ENCODE data around the gene TMPRSS2. TPM values are rescaled to one million over a fixed set of nuclear protein-coding genes. Genes with fewer than 3 reads are reported as not detected.

TMPRSS2 gene
- total RNA-seq, 1 experiment from 2014 or later = 2.6 TPM

GRCh38 chr21:41438425-41439113 lies 69.4 kb downstream of the TMPRSS2 start:
- H3K27me3 ChIP-seq (ENCODE audit: control insufficient read depth, insufficient read depth, low read length) = no peaks in the 10 kb centered on the region; the same call in 1 of the 2 replicates
- no peak overlapping the region for H3K4me3 ChIP-seq (ENCODE audit: insufficient read depth, low read depth, low read length)
- no peaks in the 10 kb centered on the region for H3K36me3 ChIP-seq (replicated peaks; ENCODE audit: control insufficient read depth, insufficient read depth, low read length)
- DNase-seq = no peak

- no peak for DNase-seq
- Histone ChIP-seq H3K36me3 (replicated peaks; ENCODE audit: control insufficient read depth, insufficient read depth, low read length) (no peaks in the 10 kb centered on the region), H3K4me3 (ENCODE audit: insufficient read depth, low read depth, low read length) (no peak overlapping the region), H3K27me3 (ENCODE audit: control insufficient read depth, insufficient read depth, low read length) (no peaks in the 10 kb centered on the region; the same call in 1 of the 2 replicates)
Observed at GRCh38 chr21:41437729-41438128, 70.2 kb downstream of the TMPRSS2 start.

GRCh38 chr21:41435706-41436105 lies 72.3 kb downstream of the TMPRSS2 start:
- no peak for DNase-seq
- no peaks in the 10 kb centered on the region for H3K36me3 ChIP-seq (replicated peaks; ENCODE audit: control insufficient read depth, insufficient read depth, low read length)
- no peaks in the 10 kb centered on the region; the same call in 1 of the 2 replicates for H3K27me3 ChIP-seq (ENCODE audit: control insufficient read depth, insufficient read depth, low read length)
- no peak overlapping the region for H3K4me3 ChIP-seq (ENCODE audit: insufficient read depth, low read depth, low read length)

GRCh38 chr21:41433566-41433965 lies 74.4 kb downstream of the TMPRSS2 start:
- Histone ChIP-seq H3K36me3 (replicated peaks; ENCODE audit: control insufficient read depth, insufficient read depth, low read length) (no peaks in the 10 kb centered on the region), H3K4me3 (ENCODE audit: insufficient read depth, low read depth, low read length) (no peak overlapping the region), H3K27me3 (ENCODE audit: control insufficient read depth, insufficient read depth, low read length) (no peaks in the 10 kb centered on the region)
- no peak for DNase-seq

- Histone ChIP-seq H3K36me3 (replicated peaks; ENCODE audit: control insufficient read depth, insufficient read depth, low read length) (no peaks in the 10 kb centered on the region), H3K4me3 (ENCODE audit: insufficient read depth, low read depth, low read length) (no peak overlapping the region), H3K27me3 (ENCODE audit: control insufficient read depth, insufficient read depth, low read length) (no peaks in the 10 kb centered on the region; the same call in 1 of the 2 replicates)
- peak; percentile 53 for DNase-seq
Observed at GRCh38 chr21:41432562-41433460, 75.1 kb downstream of the TMPRSS2 start.

GRCh38 chr21:41431788-41432548 lies 76.0 kb downstream of the TMPRSS2 start:
- Histone ChIP-seq H3K4me3 (ENCODE audit: insufficient read depth, low read depth, low read length) (no peak overlapping the region), H3K27me3 (ENCODE audit: control insufficient read depth, insufficient read depth, low read length) (peaks cover 7% of the 10 kb centered on the region), H3K36me3 (replicated peaks; ENCODE audit: control insufficient read depth, insufficient read depth, low read length) (no peaks in the 10 kb centered on the region)
- DNase-seq = no peak

- H3K27me3 ChIP-seq (ENCODE audit: control insufficient read depth, insufficient read depth, low read length) = peaks cover 23% of the 10 kb centered on the region
- no peak overlapping the region for H3K4me3 ChIP-seq (ENCODE audit: insufficient read depth, low read depth, low read length)
Observed at GRCh38 chr21:41429925-41430491, 78.0 kb downstream of the TMPRSS2 start.

GRCh38 chr21:41429305-41429704 lies 78.7 kb downstream of the TMPRSS2 start:
- H3K36me3 ChIP-seq (replicated peaks; ENCODE audit: control insufficient read depth, insufficient read depth, low read length) = no peaks in the 10 kb centered on the region
- DNase-seq = no peak
- H3K27me3 ChIP-seq (ENCODE audit: control insufficient read depth, insufficient read depth, low read length) = peaks cover 25% of the 10 kb centered on the region
- H3K4me3 ChIP-seq (ENCODE audit: insufficient read depth, low read depth, low read length) = no peak overlapping the region

More at GRCh38 chr21:41429925-41430491, 78.0 kb downstream of the TMPRSS2 start:
- H3K36me3 ChIP-seq (replicated peaks; ENCODE audit: control insufficient read depth, insufficient read depth, low read length) = no peaks in the 10 kb centered on the region
- no peak for DNase-seq

- no peak overlapping the region for H3K4me3 ChIP-seq (ENCODE audit: insufficient read depth, low read depth, low read length)
- no peaks in the 10 kb centered on the region for H3K36me3 ChIP-seq (replicated peaks; ENCODE audit: control insufficient read depth, insufficient read depth, low read length)
- no peak for DNase-seq
- peaks cover 25% of the 10 kb centered on the region for H3K27me3 ChIP-seq (ENCODE audit: control insufficient read depth, insufficient read depth, low read length)
Observed at GRCh38 chr21:41428847-41429246, 79.1 kb downstream of the TMPRSS2 start.

- Histone ChIP-seq H3K4me3 (ENCODE audit: insufficient read depth, low read depth, low read length) (no peak overlapping the region), H3K27me3 (ENCODE audit: control insufficient read depth, insufficient read depth, low read length) (peaks cover 25% of the 10 kb centered on the region), H3K36me3 (replicated peaks; ENCODE audit: control insufficient read depth, insufficient read depth, low read length) (no peaks in the 10 kb centered on the region)
- DNase-seq = no peak
Observed at GRCh38 chr21:41428311-41428710, 79.6 kb downstream of the TMPRSS2 start.

- Histone ChIP-seq H3K27me3 (ENCODE audit: control insufficient read depth, insufficient read depth, low read length) (peaks cover 25% of the 10 kb centered on the region), H3K4me3 (ENCODE audit: insufficient read depth, low read depth, low read length) (no peak overlapping the region)
- no peak for DNase-seq
Observed at GRCh38 chr21:41427556-41427955, 80.4 kb downstream of the TMPRSS2 start.

GRCh38 chr21:41426676-41427404 lies 81.1 kb downstream of the TMPRSS2 start:
- Histone ChIP-seq H3K36me3 (replicated peaks; ENCODE audit: control insufficient read depth, insufficient read depth, low read length) (no peaks in the 10 kb centered on the region), H3K27me3 (ENCODE audit: control insufficient read depth, insufficient read depth, low read length) (peaks cover 25% of the 10 kb centered on the region), H3K4me3 (ENCODE audit: insufficient read depth, low read depth, low read length) (peak overlapping the region; percentile 54)
- peak; percentile 72 for DNase-seq

More at GRCh38 chr21:41427556-41427955, 80.4 kb downstream of the TMPRSS2 start:
- H3K36me3 ChIP-seq (replicated peaks; ENCODE audit: control insufficient read depth, insufficient read depth, low read length) = no peaks in the 10 kb centered on the region

- peak; percentile 83 for DNase-seq
- Histone ChIP-seq H3K4me3 (ENCODE audit: insufficient read depth, low read depth, low read length) (peak within 1 kb of the TSS; percentile 54), H3K36me3 (replicated peaks; ENCODE audit: control insufficient read depth, insufficient read depth, low read length) (no peaks in the 10 kb centered on the region), H3K27me3 (ENCODE audit: control insufficient read depth, insufficient read depth, low read length) (peaks cover 25% of the 10 kb centered on the region)
Observed at GRCh38 chr21:41425954-41426675, 81.8 kb downstream of the TMPRSS2 start, which contains the start of gene MX1. TSS of gene MX1 (plus strand) at chr21:41426239. CDS start at chr21:41432071, 5,832 bp downstream.

Data from H7 (cell line).